ENCODE data around the gene RFT1.

DNA sequence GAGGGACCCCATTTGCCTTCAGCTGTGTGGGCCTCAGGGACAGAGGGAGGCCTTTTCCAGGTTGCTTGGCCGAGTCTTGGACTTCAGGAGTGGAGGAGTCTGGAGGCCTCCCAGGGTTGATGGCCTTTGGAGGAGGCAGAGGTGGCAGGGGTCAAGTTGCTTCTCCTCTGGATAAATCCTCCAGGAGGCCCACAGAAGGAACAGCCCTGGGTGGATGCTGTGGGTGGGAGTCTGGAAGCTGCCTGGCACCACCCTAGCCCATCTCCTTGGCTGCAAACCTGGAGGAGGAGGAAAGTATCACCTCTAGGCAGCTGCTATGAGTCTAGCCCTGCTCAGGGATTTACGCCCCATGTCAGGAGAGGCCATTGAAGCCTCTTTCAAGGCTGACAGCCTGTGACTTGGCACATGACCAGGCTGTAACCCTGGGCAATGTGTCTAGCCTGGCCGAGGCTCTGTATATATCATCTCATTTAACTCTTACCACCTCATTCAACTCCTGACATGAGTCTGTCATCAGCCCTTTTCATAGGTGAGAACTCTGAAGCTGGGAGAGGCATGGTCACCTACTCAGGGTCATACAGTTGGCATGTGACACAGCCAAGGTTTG lies 27.8 kb upstream of the RFT1 start:
- TF ChIP-seq FOXK2 (IDR thresholded peaks at IDR 0.05) (no peak), BHLHE40 (IDR thresholded peaks at IDR 0.05; ENCODE audit: borderline replicate concordance) (no peak), NFRKB (IDR thresholded peaks at IDR 0.05) (no peak), HDGF (IDR thresholded peaks at IDR 0.05; ENCODE audit: borderline replicate concordance) (no peak), FOXA1 (IDR thresholded peaks at IDR 0.05) (no peak)
- TF ChIP-seq, protein P1, sequence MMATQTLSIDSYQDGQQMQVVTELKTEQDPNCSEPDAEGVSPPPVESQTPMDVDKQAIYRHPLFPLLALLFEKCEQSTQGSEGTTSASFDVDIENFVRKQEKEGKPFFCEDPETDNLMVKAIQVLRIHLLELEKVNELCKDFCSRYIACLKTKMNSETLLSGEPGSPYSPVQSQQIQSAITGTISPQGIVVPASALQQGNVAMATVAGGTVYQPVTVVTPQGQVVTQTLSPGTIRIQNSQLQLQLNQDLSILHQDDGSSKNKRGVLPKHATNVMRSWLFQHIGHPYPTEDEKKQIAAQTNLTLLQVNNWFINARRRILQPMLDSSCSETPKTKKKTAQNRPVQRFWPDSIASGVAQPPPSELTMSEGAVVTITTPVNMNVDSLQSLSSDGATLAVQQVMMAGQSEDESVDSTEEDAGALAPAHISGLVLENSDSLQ (IDR thresholded peaks at IDR 0.05) = no peak
